NB4 (cell line): ENCODE data around the gene RPS16.

Experiments used
- CTCF ChIP-seq: IDR thresholded peaks from one replicate; pipeline ENCODE4 v1.5.1; 2012; ENCODE audit warnings: low read depth, low read length
- MYC ChIP-seq: IDR thresholded peaks from 2 replicates; pipeline ENCODE4 v1.6.1; 2011; ENCODE audit warnings: low read depth, low read length
- POLR2A ChIP-seq: IDR thresholded peaks from 2 replicates; pipeline ENCODE4 v1.6.1; 2011; ENCODE audit warnings: mild to moderate bottlenecking; ENCODE audit not compliant: insufficient read length; ENCODE audit errors: extremely low read depth

GRCh38 chr19:39428283-39429112 is 7.3 kb downstream of the RPS16 start:
- no peak for TF ChIP-seq POLR2A
- TF ChIP-seq CTCF: no peak
- no peak for TF ChIP-seq MYC
